ENCODE measurements around the gene PRAMEF5.

- TF ChIP-seq, protein P1, sequence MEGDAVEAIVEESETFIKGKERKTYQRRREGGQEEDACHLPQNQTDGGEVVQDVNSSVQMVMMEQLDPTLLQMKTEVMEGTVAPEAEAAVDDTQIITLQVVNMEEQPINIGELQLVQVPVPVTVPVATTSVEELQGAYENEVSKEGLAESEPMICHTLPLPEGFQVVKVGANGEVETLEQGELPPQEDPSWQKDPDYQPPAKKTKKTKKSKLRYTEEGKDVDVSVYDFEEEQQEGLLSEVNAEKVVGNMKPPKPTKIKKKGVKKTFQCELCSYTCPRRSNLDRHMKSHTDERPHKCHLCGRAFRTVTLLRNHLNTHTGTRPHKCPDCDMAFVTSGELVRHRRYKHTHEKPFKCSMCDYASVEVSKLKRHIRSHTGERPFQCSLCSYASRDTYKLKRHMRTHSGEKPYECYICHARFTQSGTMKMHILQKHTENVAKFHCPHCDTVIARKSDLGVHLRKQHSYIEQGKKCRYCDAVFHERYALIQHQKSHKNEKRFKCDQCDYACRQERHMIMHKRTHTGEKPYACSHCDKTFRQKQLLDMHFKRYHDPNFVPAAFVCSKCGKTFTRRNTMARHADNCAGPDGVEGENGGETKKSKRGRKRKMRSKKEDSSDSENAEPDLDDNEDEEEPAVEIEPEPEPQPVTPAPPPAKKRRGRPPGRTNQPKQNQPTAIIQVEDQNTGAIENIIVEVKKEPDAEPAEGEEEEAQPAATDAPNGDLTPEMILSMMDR (IDR thresholded peaks at IDR 0.05) = peak in 4 of 6 experiments; percentile 11 to 55 (median 35)
- no peak for TF ChIP-seq POLR2A (IDR thresholded peaks at IDR 0.05)
Observed at GRCh38 chr1:13228343-13228781, 25.6 kb upstream of the PRAMEF5 start.

Measured in adrenal gland (tissue), 5 donors.